HG03460 (cell line): Measurements from ENCODE around the gene PLA2G2D.
A peak's percentile ranks its signal among the peaks of the same experiment; 100 is the strongest.
"Not testable (repeated sequence)": the region's sequence is repeated elsewhere in the genome, so short reads cannot be mapped to it uniquely, and the experiment has no call there.

Experiments
- ATAC-seq: cut with Tn5 transposase; IDR thresholded peaks from one replicate; pipeline ENCODE4 v1.9.1; 2021; ENCODE audit not compliant: unreplicated experiment

PLA2G2D gene

DNA sequence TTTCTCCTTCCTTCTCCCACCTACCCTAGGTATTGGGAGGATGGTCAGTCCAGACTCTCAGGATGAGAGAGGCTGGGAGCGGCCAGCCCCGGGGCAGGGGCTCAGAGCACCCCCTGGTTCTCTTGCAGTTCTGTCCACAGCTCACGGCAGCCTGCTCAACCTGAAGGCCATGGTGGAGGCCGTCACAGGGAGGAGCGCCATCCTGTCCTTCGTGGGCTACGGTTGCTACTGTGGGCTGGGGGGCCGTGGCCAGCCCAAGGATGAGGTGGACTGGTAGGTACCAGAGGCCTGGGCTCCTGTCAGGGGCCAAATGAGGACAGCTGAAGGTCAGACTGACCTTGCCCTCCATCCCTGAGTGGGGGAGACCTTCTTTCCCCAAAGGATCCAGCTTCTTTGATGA is 24.0 kb upstream of the PLA2G2D start:
- no peak for ATAC-seq

DNA sequence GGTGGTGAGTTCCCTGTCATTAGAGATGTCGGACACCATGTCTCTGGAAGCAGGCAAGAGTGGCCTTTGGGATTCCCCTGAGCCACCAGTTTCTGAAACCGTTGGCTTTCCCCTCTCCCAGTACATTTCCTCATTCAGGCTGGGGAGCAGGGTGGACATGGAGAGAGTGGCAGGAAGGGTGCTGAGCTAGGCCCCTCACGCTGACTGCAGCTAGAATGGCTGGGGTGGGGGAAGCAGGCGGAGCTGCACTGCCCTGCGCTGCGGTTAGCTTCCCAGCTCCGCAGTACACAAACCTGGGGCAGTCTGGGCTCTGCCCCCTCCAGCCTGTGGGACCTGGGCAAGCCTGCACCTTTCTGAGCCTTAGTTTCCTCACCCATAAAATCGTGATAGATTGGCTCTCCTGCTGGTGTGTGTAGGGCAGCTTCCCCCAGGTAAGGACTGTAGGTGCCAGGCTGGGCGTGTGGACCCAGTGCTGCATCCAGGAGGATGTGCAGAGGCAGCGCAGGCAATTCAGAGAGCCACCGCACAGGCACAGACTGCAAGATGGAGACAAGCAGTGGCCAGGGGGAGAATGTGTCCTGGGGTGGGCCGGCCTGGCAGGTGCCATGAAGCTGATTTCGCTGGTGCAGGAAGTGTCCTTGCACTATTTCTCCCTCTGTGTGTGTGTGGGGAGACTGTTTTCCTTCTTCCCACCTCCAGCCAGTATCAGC is 22.8 kb upstream of the PLA2G2D start:
- ATAC-seq: no peak

DNA sequence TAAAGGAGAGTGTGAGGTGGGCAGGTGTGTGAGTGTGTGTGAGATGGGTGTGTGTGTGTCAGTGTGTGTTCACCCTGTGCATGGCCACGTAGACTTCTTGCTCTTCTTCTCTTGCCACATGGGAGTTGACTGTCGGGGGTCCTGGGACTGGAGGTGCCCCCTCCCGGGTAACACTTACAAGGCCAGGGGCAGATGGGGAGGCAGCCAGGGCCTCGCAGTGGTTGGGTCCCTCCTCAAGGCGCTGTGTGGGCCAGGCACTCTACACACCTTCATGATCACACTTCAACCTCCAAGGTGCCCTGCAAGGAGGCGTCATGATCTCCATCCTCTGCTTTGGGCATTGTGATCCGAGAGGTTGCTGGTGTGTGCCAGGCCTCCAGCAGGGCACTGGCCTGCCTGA is 22.1 kb upstream of the PLA2G2D start:
- no peak for ATAC-seq

DNA sequence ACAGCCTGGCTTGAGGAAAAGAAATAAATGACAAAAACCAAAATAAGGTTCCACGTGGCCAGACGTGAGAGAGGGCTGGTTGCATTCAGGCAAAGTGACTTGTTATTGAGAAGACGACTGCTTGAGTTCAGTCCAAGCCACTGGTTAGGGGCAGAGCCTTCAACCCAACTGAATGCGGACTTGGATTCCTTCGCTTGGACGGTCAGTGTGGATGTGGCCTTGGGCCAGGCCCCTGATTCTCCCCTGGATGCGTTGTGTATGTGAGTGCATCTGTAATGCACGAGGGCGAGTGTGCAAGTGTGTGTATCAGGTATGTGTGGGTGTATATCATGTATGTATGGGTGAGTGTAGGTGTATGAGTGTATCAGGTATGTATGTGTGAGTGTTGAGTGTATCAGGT is 21.7 kb upstream of the PLA2G2D start:
- ATAC-seq: no peak

DNA sequence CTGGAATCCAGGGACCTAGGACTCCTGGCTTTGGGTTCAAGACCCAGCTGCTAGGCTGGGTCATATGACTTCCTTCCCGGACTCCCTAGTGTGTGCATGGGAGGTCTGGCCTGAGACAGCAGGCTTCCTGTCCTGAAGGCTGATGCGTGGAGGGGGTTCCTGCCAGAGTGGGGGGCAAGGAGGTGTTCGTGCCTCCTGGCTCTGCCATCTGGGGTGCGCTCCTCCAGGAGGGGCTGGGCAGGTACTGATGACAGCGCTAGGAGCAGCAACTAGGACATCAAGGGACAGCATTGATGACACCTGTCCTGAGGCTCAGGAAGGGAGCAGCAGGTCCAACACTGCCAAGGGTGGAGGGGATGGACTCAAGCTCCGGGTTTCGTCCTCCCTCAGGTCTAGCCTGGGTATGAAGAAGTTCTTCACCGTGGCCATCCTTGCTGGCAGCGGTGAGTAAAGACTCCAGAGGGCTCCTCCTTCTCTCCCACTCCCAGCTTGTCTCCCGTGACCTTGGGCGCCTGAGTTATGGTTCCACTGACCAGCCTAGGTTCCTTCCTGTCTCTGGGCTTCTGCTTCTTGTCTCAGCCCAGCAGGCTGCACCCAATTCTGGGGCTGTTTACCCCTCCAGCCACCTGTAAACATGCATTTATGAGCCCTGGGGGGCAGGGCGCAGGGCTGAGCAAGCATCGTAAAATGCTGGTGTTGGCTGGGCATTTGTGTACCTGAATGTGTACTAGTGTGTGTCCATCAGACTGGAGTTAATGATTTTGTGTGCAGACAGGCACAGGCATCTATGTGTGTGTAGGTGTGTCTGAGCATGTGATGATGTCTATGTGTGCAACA is 20.7 kb upstream of the PLA2G2D start:
- ATAC-seq: no peak

DNA sequence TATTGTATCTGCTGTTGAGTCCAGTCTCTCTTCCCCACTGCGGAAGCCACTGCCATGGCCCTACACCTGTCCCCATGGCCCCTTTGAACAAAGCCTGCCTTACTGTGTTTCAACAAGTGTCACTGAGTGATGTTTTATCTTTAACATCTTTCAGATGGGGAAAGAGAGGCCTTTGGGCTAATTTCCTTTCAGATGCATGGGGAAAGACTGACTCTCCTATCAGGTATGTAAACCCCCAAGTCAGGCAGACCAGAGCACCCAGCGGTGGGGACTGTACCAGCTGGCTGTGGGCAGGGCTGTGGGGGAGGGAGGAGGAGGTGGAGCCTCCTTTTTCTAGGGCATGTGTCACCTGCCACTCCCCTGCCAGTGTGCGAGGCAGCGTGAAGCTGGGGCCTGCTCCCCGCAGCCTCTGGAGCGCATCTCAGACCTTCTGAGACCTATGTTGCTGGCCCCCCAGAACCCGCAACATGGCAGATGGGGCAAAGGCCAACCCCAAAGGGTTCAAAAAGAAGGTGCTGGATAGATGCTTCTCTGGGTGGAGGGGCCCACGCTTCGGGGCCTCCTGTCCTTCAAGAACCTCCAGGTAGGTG is 19.7 kb upstream of the PLA2G2D start, which contains the start of gene PLA2G2F:
TSS of gene PLA2G2F (plus strand) at position 363 of the 590 bp plus-strand sequence. CDS start at position 468, 105 bp downstream.
- no peak for ATAC-seq

DNA sequence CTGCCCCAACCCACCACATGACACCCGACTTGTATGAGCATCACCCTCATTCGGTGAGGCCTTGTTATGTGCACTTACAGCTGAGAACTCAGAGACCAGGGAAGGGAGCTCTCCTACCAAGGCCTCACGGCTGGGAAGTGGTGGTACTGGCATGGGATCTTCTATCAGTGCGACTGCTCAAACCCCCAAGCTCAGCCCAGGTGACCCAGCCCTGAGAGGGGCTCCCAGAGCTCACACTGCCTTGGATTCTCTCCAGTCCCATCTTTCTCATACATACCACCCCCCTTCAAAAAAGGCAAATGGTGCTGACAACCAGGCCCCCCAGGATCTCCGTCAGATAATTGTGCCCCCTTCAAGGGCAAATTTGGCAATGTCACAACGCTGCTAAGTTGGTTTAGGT is 19.0 kb upstream of the PLA2G2D start:
- no peak for ATAC-seq

DNA sequence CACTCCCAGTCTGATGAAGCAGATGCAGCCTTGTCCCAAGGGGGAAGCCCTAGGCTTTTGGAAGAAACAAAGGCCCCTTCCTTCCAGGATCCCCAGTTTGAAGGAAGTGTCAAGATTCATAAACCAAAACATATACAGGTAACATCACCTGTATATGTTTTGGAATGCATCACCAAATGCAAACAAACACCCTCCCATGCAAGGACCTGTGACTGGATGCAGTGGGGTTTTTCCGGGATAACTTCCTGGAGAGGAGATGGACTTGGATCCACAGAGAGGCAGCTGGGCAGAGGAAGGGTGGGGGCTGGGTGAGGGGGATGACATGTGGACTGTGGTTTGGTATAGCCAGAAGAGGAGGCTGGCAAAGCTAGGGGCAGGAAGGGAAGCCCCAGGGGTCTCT is 18.3 kb upstream of the PLA2G2D start:
- no peak for ATAC-seq

DNA sequence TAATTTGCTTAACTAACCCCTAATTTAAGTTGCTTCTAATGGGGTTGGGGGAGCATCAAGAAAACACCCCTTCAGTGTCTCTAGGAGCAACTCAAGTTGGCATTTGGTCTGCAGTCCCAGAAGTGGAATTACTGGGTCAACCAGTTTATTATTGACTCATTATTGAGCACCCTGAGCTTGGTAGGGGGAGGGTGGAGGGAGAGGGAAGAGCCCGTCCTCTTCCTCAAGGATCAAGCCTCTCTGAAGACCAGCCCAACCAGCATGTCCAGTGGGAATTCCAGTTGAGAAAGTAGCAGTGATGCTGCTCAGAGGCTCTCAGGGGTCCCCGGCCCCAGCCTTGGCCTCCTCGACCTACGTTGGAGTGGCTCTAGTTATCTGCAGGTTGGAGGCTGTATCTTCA is 17.7 kb upstream of the PLA2G2D start:
- ATAC-seq: no peak

DNA sequence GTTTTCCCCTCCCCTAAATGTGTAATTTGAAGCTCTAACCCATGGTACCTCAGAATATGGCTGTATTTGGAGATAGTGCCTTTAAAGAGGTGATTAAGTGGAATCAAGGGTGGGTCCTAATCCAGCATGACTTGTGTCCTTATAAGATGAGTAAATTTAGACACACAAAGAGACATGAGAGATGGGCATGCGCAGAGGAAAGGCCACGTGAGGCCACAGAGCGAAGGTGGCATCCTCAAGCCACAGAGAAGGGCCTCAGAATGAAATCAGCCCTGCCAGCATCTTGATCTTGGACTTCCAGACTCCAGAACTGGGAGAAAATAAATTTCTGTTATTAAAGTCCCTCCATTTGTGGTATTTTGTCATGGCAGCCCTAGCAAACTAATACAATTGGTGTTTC is 16.9 kb upstream of the PLA2G2D start:
- no peak for ATAC-seq

DNA sequence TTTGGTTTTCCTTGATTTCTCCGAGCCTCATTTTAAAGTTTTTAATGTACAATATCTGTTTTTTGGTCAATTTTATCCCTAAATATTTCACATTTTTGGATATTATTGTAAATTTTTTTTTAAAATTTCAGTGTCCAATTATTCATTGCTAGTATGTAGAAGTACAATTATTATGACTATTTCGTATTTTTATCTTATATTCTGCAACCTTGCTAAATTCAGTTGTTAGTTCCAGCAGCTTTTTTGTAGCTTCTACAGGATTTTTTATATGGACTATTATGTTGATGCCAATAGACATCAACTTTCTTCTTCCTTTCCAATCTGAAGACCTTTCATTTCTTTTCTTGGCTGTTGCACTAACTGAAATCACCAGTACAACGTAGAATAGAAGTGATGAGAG is 15.7 kb upstream of the PLA2G2D start:
- no peak for ATAC-seq

DNA sequence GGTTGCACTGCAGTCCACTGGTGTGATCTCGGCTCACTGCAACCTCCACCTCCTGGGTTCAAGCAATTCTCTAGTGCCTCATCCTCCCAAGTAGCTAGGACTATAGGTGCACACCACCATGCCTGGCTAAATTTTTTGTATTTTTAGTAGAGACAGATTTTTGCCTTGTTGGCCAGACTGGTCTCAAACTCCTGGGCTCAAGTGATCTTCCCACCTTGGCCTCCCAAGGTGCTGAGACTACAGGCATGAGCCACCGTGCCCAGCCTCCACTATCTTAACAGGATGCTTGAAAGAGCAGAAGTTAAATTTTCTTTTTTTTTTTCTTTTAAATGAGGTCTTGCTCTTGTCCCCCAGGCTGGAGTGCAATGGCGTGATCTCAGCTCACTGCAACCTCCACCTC is 11.2 kb upstream of the PLA2G2D start:
- ATAC-seq: not testable (repeated sequence)

DNA sequence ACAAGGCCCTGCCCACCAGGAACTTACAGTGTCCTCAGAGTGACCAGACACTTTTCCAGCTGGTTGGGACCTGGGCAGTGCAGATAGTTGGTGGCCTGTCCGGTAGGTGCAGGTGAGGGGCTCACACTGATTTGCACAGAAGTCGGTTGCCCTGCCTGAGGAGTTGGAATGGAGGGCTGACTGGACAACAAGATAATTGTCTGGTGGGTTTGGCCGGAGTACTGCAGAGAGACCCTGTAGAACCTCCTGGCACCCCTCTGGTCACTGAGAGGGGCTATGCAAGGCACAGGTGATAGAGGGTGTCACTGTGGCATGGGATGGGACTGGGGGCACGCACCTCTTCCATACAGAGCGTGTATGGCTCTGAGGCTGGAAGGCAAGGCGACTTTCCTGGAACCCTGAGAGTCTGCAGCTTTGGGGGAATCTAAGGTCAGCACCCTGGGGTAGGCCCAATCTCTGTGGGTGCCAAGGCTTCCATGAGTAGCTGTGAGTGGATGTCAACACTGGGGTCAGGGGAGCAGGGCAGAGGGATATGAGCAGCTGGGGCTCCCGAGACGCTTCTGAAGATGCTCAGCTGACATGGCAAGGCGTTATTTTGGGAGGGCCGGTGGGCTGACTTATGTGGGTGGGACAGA is 7.6 kb upstream of the PLA2G2D start:
- no peak for ATAC-seq

DNA sequence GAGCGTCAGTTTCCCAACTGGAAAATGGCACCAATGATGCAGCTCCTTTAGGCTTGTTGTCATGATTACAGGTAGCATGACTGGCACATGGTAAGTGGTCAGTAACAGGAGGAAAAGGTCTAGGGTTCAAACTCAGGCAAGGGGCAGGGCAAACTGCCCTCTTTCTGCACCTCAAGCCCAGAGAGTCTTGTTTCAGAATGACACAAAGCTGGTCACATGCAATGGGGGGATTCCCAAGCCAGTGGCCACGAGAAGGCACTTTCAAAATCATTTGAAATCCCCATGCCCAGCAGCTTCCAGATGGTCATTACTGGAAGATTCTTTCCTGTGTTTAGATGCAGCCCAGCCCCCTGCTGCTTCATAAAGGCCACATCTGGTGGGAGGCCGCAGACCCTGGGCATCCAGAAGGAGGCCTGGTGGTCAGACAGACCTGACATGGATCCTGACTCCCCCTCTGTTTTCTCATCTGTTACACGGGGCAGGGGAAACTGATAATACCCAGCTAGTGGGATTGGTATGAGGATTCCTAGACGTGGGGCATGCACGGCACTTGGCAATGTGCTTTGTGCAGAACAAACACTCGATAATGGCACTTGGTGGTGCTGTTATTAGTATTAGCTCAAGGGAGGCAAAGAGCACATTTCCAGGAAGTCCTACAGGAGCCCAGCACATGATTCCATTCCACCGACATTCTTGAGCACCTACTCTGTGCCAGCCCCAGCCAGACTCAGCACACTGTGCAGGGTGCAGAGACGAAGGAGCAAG is 6.9 kb upstream of the PLA2G2D start:
- ATAC-seq: peak; percentile 55

DNA sequence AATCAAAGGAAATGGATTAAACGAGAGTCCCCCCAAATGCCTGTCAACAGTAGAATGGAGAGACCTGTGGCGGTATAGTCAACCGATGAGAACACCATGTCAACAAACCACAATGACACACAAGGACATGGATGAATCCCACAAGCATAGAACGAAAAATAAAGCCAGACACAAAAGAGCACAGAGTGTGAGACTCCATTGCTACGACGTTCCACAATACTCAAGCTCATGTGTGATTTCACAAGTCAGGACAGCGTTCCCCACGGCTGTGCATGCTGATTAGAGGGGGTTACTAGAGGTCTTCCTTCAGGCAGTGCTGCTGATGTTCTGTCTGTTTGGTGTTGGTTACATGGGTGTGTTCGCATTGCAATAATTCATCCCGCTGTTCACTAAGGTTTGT is 5.8 kb upstream of the PLA2G2D start:
- ATAC-seq: no peak

DNA sequence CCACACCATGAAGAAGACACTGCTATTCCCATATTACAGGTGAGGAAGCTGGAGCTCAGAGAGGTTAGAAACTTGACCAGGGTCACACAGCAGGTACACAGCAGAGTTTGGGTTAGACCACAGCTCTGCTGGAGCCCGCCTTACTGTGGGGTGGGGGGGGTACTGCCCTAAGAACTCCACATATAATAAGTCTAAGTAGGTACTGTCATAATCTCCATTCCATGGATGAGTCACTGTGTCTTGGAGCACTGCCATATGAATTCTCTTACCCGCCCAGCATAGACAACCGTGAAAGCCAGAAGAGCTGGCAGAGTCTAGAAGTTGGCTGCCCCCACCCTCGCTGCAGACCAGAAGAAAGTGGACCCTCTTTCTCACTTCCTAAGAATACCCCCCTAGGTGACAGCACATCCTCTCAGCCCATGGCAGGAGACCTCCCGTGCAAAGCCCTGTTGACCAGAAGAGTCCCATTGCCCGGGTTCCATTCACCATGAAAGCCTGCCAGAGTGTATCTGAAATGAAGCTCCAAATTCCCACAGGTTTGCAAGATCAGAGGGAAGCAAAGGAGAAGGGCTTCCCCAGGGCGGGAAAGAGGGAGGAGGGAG is 5.2 kb upstream of the PLA2G2D start:
- no peak for ATAC-seq

DNA sequence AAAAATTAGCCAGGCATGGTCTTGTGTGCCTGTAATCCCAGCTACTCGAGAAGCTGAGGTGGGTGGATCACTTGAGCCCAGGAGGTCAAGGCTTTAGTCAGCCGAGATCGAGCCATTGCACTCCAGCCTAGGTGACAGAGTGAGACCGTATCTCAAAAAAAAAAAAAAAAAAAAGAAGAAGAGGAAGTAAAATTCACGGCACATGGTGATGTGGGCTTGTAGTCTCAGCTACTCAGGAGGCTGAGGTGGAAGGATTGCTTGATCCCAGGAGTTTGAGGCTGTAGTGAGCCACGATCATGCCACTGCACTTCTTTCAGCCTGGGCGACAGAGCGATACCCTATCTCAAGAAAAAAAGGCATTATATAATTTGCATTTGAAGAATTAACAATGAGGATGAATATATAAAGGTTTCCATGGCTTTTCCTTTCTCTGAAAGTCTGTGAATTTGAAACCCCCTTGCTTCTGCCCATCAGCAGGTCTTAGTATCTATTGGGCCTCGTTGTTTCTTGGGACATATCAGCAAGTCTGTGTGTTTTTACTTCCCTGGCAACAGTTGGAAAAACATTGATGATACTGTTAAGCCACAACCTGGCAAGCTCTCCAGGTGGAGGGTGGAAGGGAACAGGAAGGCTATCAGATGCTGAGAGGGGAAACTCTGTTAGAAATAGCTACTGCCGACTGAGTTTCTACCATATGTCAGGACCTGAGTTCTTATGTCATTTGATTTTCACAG is 4.6 kb upstream of the PLA2G2D start:
- ATAC-seq: no peak

DNA sequence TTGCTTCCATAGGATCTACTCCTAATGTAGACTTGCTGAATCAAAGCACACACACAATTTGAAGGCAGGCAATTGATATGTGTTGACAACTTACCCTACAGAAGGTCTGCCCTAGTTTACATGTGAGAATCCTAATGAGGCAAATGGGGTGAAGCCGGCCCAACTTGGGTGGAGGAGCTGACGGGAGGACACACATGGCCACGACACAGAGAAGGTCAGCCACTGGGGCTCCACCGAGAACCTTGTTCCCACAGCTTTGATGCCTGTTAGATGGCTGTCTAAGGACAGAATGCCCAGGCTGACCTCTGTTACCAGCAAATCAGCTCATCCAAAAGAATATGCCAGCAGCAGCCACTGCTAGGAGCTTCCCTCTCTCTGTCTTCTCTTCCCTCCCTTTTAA is 1.5 kb upstream of the PLA2G2D start:
- ATAC-seq: no peak

DNA sequence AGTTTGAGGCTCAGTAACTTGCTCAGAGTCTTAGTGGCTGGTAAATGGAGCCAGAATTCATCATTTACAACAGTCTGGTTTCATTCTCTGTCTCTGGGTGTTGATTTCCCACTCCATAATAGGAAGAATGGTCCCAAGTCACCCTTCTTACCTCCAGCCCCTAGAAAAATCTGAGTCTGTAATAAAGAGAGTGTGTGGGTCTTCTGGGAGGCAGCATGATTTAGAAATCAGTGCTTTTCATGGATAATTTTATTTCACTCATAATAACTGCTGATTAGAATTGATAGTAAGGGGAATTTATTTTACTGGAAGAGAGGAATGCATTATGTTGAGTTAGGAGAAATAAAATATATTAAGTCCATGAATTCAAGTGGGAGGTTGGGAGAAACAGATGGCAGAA is 2.1 kb downstream of the PLA2G2D start:
- no peak for ATAC-seq

DNA sequence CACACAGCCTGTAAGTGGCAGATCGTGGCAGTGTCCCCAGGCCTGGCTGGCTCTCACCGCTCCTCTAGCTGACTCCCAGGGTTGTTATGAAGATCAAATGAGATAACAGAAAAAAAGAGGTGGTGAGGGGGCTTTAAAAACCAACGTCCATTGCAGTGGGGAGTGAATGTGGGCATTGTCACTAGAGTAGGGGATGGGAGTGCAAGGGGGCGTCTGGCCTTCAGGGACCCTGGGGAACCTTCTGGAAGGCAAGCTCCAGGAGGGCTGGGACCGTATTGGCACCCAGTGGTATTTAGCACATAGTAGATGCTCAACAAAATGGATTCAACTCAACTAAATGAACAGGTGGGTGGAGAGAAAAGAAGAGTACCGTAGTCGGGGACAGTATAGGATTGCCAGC is 3.4 kb downstream of the PLA2G2D start:
- ATAC-seq: no peak
